HG03432 (cell line): ENCODE measurements around the gene ASAP3.
"Not testable (repeated sequence)": the region's sequence is repeated elsewhere in the genome, so short reads cannot be mapped to it uniquely, and the experiment has no call there.

Source experiments
- ATAC-seq: cut with Tn5 transposase; IDR thresholded peaks from one replicate; pipeline ENCODE4 v1.9.1; 2021; ENCODE audit warnings: mild to moderate bottlenecking, moderate library complexity; ENCODE audit not compliant: unreplicated experiment

Gene ASAP3

DNA sequence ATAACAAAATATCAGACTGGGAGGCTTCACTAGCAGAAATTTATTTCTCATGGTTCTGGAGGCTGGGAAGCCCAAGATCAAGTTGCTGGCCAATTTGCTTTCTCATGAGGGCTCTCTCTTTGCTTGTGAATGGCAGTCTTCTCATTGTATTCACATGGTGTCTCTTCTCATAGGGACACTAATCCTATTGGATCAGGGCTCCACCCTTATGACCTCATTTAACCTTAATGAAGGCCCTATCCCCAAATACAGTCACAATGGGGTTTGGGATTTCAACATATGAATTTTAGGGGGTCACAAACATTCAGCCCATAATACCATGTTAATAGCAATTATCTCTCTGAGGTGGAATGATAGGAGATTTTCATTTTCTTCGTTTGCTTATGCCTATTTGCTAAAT, 84.8 kb downstream of the ASAP3 start:
- ATAC-seq: no peak

DNA sequence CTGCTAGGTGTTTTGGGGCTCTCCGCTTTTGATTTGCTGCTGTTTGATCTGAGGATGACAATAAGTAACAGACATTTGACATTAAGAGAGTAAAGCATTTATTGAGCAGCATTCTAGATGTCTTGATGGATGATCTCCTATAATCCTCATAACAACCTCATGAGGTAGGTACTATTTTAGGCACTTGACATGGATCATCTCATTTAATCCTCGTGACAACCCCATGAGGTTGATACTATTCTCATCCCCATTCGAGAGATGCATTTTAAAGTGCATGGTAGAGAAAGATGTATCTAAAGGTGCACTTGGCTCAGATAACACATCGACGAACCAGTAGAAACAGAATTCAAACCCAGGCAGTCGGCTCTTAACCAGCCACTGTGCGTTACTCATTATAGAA, 86.1 kb downstream of the ASAP3 start:
- no peak for ATAC-seq

DNA sequence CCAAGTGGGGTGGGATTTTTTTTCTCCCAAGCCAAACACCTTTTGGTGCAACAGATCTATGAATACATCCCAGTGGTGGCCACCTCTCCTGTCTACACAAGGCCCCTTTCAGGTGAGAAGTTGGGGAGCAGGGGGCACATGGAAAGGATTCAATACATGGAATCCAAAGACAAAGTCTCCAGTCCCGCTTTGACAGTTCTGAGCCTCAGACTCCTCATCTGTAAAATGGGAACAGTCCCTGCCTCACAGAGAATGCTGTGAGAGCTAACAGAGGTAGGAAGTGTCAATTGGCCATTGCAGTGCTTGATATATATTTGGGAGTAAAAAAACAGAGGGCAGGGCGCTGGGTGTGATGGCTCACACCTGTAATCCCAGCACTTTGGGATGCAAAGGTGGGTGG, 87.6 kb downstream of the ASAP3 start:
- ATAC-seq: no peak

DNA sequence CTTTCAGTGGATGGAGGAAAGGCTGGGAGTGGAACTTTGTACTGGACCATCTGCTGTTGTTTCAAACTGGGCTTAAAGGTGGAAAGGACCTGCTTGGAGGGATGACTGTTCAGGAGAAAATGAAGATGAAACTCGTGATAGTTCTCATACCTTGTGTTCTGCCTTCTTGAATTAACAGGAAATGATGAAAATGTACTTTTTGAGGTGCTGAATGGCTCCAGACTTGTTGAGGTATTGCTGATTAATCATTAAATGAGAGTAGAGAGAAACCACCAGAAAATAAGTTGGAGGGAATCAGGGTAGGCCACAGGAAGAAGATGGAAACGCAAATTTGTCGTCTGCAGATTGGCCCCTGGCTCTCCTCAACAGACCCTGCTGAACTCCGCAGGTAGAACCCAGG, 88.1 kb downstream of the ASAP3 start:
- ATAC-seq: no peak

DNA sequence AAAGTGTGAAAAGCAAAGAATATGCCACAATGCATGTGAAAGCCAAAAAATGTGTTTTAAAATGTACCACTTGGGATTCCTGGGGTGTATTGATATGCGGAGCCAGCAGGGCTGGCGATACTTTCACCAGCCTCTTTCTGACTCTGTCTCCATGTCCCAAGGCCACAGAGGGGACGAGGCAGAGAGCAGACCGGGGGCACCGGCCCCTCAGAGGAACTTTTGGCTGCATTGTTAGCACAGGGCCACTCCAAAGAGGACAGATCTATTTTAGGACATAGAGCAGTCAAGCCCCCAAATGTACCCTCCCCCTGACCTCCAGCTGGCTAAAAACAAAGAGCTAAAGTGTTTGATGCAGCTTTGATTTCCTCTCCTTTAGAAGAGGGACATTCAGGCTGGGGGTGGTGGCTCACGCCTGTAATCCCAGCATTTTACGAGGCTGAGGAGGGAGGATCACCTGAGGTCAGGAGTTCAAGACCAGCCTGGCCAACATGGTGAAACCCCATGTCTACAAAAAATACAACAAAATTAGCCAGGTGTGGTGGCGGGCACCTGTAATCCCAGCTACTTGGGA, 88.7 kb downstream of the ASAP3 start:
- no peak for ATAC-seq

DNA sequence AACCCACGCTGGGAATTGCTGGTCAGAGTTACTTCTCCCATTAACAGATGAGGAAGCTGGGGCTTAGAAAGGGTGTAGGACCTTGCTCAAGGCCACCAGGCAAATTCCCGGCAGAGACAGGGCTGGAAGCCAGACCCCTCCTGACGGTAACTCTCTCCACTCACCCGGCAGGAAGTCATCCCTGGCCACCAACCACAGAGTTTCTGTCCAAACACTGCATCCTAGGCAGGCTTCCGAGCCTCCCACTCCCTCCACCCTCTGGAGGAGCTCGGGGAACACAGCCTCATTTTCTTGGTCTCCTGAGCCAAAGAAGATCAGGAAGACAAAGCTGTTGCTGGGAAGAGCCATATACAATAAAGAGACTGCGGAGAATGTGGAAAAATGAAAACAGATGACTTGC, 89.3 kb downstream of the ASAP3 start:
- ATAC-seq: no peak

DNA sequence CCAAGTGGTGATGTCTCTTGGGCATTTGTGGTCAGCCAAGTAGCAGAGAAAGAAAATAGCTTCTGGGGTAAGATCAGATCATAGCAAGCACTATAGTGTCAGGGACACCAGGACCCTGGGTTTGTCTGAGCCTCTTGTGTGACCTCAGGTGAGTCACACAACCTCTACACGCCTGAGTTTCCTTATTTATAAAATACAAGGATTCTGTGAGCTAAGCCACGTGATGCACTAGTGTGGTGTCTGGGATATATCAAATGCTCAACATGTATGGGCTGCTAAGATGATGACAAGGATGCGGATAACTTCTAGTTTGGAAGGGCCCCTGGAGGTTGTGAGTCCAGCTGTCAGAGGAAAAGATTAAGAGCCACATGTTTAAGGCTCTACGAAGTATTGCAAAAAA, 89.8 kb downstream of the ASAP3 start:
- no peak for ATAC-seq

DNA sequence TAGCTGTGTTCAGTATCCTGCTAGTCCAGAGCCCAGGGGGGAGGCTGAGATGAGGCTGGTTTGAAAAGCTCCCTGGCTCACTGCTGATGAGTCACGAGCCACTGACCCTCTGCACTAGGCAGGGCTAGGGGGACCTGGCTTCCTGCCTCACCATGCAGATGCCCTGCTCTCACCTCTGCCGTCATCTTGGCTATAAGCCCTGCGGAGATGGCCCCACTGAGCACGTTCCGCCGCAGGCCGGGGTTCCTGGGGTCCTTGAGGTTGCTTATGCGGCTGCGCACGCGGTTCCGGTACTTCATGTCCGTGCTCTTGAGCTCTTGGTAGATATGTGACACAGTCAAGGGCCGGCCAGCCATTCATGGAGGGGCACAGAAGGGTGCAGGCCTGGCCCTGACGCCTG, 90.3 kb downstream of the ASAP3 start:
- ATAC-seq: no peak

DNA sequence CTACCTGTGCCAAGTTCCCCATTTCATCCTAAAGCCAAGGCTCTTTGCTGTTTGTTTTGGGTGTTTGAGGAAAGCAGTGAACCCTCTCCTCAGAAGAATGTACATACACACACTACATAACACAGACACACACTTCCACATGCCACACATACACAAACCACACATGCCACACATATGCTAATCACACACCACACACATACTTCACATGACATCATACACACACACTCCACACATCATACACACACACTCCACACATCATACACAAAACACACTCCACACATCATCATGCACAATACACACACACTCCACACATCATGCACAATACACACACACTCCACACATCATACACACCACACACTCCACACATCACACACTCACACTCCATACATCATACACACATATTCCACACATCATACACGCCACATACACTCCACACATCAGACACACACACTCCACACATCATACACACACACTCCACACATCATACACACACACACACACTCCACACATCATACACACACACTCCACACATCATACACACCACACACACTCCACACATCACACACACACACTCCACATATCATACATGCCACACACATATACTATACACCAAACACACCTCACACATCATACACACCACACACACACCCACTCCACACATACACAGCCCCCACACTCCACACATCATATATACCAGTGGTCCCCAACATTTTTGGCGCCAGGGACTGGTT, 91.7 kb downstream of the ASAP3 start:
- ATAC-seq: no peak

DNA sequence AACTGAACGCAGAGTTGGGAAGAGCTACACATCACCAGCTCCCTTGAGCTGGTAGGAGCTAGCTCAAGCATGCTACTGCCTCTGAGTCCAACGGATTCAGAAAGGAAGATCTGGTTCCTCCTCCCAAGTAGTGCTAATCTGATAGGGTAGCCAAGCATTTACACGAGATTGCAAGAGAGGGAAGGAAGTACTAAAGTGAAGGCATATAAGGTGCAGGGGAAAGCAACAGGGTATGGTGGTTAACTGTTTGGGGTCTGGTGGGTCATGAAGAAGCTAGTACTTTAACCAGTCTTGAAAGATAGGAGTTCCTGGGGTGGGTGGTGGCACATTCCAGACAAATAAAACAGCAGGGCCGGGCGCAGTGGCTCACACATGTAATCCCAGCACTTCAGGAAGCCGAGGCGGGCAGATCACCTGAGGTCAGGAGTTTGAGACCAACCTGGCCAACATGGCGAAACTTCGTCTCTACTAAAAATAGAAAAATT, 94.1 kb downstream of the ASAP3 start:
- ATAC-seq: no peak

DNA sequence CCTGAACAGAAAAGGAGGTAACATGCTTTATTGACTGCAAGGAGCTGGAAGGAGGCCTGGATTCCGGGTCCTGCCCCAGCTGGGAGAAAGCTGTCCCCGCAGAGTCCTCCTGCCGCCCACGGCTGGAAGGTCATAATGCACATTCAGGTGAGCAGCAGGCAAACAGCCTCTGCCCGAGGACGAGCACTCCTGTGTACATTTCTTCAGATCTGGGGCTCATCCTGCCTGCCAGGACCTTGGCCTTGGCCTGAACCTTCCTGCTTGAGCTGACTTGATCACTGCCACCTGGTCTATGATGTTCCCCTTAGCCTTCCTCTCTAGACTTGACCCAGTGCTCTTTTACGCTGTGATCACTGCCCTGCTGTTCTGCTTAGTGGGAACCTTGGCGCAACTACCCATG, 96.5 kb downstream of the ASAP3 start:
- no peak for ATAC-seq

DNA sequence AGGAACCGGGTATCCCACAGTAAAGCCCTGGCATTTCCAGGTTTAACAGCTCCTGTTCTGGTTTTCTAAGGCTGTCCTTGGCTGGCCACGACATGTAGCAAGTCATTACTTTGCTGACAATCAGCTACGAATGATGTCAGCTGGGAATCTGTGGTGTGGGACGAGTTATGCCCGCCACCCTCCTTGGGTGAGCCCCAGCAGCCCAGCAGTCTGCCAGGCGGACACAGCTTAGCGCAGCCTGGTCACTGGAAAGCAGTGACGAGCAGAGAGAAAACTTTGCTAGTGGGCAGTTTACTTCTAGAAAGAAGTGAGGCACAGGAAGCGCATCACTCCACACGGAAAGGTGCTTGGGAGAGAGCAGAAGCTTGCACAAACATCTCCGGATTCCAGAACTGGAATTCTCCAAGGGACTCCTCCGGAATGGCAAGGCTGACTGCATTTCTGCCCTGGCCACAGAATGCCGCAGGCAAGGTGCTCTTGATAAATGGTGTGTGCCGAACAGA, 98.8 kb downstream of the ASAP3 start:
- no peak for ATAC-seq

DNA sequence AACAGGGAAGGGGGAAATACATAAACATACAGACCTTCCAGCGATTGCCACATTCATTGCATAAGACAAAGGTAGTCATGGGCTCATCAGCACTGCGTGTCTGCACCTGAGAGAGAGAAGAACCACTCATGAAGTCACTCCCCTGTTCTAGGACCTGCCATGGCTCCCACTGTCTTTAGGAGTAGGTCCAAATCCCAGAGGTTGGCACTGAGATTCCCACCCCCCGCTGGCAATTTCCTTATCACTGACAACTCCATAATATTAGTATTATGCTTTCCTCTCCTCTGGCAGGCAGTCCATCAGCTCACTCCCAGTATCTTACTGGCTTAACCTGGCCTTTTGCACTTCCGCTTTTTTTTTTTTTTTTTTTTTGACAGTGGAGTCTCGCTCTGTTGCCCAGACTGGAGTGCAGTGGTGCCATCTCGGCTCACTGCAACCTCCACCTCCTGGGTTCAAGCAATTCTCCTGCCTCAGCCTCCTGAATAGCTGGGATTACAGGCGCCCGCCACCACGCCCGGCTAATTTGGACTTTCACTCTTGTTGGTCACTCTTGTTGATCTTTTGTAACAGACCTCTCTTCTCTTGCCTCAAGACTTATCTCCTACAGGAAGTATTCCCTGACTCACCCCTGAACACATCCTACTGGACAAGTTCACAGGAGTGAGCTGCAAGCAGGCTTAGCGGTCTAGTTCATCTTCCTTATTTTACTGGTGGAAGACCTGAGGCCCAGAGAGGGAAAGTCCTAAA, 99.5 kb downstream of the ASAP3 start:
- no peak for ATAC-seq

DNA sequence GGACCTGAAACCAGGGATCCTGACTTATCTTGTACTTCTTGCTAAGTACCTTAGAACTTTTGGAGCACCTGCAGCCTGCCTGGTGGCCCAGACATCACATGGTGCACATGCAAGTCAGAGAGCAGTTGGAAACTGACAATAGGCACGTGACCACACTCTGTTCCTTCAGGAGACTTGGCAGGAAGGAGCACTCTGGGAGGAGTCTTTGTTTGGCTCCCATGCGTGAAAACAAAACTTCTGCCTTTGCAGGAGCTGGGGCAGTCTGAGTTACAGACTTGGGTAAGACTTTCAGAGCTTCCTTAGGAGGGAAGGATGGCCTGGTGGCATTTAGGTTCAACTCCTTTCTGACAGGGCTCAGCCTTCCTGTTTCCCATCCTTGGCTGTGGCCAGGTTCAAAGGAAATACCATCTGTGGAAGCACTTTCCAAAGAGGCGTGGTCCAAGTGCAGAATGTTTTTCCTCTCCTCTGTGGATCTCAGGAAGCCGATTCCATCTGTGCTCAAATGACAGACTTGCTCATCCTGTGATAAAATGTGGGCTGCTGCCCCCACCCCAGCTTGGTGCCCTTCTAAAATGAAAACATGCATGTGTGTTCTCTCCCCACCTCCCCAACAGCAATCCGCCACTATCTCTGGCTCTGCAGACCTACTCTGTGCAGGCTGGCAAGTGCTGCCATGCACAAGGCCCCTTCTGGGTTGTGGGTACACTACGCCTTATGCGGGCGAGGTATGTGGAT, 100.2 kb downstream of the ASAP3 start:
- no peak for ATAC-seq

DNA sequence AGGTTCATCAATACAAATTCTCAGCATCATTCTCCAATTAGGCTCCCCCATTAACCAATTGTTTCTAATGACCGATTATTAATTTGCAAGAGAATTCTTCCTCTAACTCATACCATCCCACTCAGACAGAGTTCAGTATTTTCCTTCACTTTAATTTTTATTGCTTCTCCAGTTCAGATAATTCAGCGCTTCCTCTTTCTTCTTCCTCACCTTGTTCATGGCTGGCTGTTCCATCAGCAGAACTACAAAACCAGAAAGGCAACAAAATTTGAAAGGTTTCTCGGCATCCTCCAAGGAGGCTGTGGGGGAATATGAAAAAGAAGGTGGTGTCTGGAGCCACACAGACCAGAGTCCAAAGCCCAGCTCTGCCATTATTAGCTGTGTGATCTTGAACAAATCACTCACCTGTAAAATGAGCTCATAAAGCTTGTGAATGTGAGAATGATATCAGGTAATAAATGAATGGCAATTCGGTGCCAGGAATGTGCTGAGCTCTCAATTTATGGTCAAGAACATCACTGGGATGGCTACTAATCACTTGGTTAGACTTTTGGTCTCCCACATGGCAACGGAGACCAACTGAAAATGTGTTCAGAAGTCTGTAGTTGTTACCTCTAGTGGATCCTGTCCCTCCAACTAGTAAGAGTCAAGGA, 102.6 kb downstream of the ASAP3 start:
- ATAC-seq: no peak

DNA sequence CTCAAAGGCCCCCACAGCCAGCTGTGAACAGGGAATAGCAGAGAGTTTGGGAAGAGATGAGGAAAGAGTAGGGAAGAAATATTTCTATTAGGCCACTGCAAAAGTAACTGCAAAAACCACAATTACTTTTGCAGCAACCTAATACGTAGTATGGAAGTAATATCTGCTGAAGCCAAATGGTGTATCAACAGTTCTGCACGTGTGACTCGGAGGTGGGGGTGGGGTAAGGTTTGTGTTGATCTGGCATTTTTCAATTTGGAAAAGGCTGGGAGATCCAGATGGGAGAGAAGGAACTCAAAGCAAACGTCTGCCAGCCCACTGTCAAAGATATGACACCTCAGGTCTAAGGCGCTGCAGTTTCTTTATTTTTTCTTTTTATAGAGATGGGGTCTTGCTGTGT, 103.3 kb downstream of the ASAP3 start:
- no peak for ATAC-seq

DNA sequence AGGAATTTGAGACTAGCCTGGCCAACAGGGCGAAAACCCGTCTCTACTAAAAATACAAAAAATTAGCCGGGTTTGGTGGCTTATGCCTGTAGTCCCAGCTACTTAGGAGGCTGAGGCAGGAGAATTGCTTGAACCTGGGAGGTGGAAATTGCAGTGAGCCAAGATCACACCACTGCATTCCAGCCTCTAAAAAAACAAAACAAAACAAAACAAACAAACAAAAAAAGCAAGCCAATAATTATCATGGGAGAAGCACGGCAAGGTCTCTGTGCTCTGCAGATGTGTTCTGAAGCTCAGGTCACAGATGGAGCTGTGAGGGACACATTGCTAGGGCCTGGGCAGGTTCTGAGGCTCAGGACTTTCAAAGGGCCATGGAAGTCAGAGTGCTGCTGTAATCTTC, 103.7 kb downstream of the ASAP3 start:
- ATAC-seq: not testable (repeated sequence)
